B cell (primary cell): ENCODE data around the gene COL5A1. TPM values are rescaled to one million over a fixed set of nuclear protein-coding genes. Genes with fewer than 3 reads are reported as not detected.

Experiments used
- ATAC-seq: fragments of 200-7000 bp; cut with Tn5 transposase; one replicate; pipeline ENCODE4 v1.10.0; 2021; ENCODE audit warnings: low read depth, mild to moderate bottlenecking, moderate number of reproducible peaks, moderate library complexity
- CTCF ChIA-PET: fragments of 350-600 bp; sonication (Branson Sonifier 250); formaldehyde crosslinking; loops from one replicate; lab custom pipeline; 2021; ENCODE audit warnings: antibody characterized with exemption, inconsistent platforms; lab: Charles Lee
- POLR2A ChIA-PET: fragments of 350-600 bp; sonication (Branson Sonifier 250); formaldehyde crosslinking; loops from one replicate; lab custom pipeline; 2021; ENCODE audit warnings: antibody characterized with exemption; lab: Charles Lee
- DNase-seq: peaks from one replicate; pipeline ENCODE4 v3.0.0; 2013
- H2AFZ ChIP-seq: 2 replicates; pipeline ENCODE4 v1.6.1; 2012; ENCODE audit warnings: mild to moderate bottlenecking, low read depth, low read length; ENCODE audit not compliant: insufficient read depth, poor library complexity, severe bottlenecking
- H3K27ac ChIP-seq, 2 donors: 1 replicate in 1 of 2; 2 replicates in 1 of 2; pipeline ENCODE4 v1.5.1; 2012 to 2013; ENCODE audit warnings: low read length in 2 of 2, mild to moderate bottlenecking in 2 of 2, moderate library complexity in 1 of 2
- H3K27me3 ChIP-seq, 4 experiments: fragments of 200-600 bp in 1 of 4; sonication (generic) in 1 of 4; replicated peaks in 1 of 4; 1 replicate in 2 of 4; 2 replicates in 2 of 4; pipeline versions ENCODE4 v1.6.1 to v1.7.0; 2013 to 2016; ENCODE audit warnings: low read length in 3 of 4, mild to moderate bottlenecking in 2 of 4, mixed read lengths in 1 of 4, moderate library complexity in 1 of 4; ENCODE audit not compliant: insufficient read depth in 4 of 4, control insufficient read depth in 3 of 4; ENCODE audit errors: control extremely low read depth in 1 of 4
- H3K36me3 ChIP-seq, 2 experiments: replicated peaks in 1 of 2; 1 replicate in 1 of 2; 2 replicates in 1 of 2; pipeline versions ENCODE4 v1.6.1 to v1.7.1; 2013; ENCODE audit warnings: low read length in 1 of 2; ENCODE audit not compliant: insufficient read depth in 2 of 2, control insufficient read depth in 1 of 2; ENCODE audit errors: control extremely low read depth in 1 of 2, extremely low read depth in 1 of 2
- H3K4me1 ChIP-seq, 2 donors: fragments of 200-600 bp in 1 of 2; sonication (generic) in 1 of 2; 1 replicate in 1 of 2; 2 replicates in 1 of 2; pipeline versions ENCODE4 v1.5.1 to v1.6.1; 2013 to 2017; ENCODE audit warnings: low read length in 2 of 2; ENCODE audit not compliant: control insufficient read depth in 2 of 2, insufficient read depth in 2 of 2
- H3K4me2 ChIP-seq: replicated peaks from 2 replicates; pipeline ENCODE3; 2012; ENCODE audit warnings: mild to moderate bottlenecking, low read depth, low read length; ENCODE audit not compliant: poor library complexity, severe bottlenecking
- H3K4me3 ChIP-seq, 5 experiments: fragments of 200-600 bp in 1 of 5; sonication (generic) in 1 of 5; 1 replicate in 3 of 5; 2 replicates in 2 of 5; pipeline versions ENCODE4 v1.5.1 to v1.7.0; 2011 to 2016; ENCODE audit warnings: low read length in 4 of 5, mild to moderate bottlenecking in 4 of 5, low read depth in 2 of 5, control low read depth in 1 of 5, moderate library complexity in 1 of 5; ENCODE audit not compliant: insufficient read depth in 1 of 5; ENCODE audit errors: control extremely low read depth in 1 of 5, extremely low read depth in 1 of 5
- H3K79me2 ChIP-seq: fragments of 200-600 bp; sonication (generic); one replicate; pipeline ENCODE4 v1.6.0; 2016; ENCODE audit warnings: low read length; ENCODE audit not compliant: control insufficient read depth, insufficient read depth
- H3K9ac ChIP-seq: fragments of 200-600 bp; sonication (generic); 2 replicates; pipeline ENCODE4 v1.6.1; 2017; ENCODE audit warnings: mild to moderate bottlenecking, low read length, moderate library complexity
- H3K9me3 ChIP-seq, 3 donors: one replicate each; pipeline versions ENCODE4 v1.6.1 to v1.7.1; 2013; ENCODE audit warnings: low read length in 2 of 3; ENCODE audit not compliant: control insufficient read depth in 2 of 3, insufficient read depth in 1 of 3; ENCODE audit errors: control extremely low read depth in 1 of 3
- H4K20me1 ChIP-seq: 2 replicates; pipeline ENCODE4 v1.6.0; 2012; ENCODE audit warnings: mild to moderate bottlenecking, low read length; ENCODE audit not compliant: insufficient read depth, control insufficient read depth, poor library complexity, severe bottlenecking
- H3K27ac Mint-ChIP-seq: one replicate; pipeline ENCODE4 v1.8.0; 2021; ENCODE audit warnings: mixed read lengths
- H3K27me3 Mint-ChIP-seq: one replicate; pipeline ENCODE4 v1.8.0; 2021; ENCODE audit warnings: mixed read lengths
- H3K4me1 Mint-ChIP-seq: one replicate; pipeline ENCODE4 v1.8.0; 2021; ENCODE audit warnings: mixed read lengths
- H3K4me3 Mint-ChIP-seq: one replicate; pipeline ENCODE4 v1.8.0; 2021; ENCODE audit warnings: mixed read lengths
- H3K9me3 Mint-ChIP-seq: one replicate; pipeline ENCODE4 v1.8.0; 2022; ENCODE audit warnings: mixed read lengths; ENCODE audit not compliant: insufficient read depth
- CTCF ChIP-seq: fragments of 200-600 bp; IDR thresholded peaks from one replicate; pipeline ENCODE4 v1.8.0; 2022; ENCODE audit warnings: antibody characterized with exemption, mild to moderate bottlenecking
- EZH2 ChIP-seq: IDR thresholded peaks from 2 replicates; pipeline ENCODE4 v1.6.1; 2012; ENCODE audit warnings: borderline replicate concordance, low read depth, mild to moderate bottlenecking, moderate library complexity, low read length; ENCODE audit not compliant: insufficient read depth, poor library complexity, severe bottlenecking
- WGBS: methylation state at CpG from one replicate; pipeline ENCODE4 v1.1.5; 2013; ENCODE audit warnings: missing lambda C conversion rate; ENCODE audit not compliant: insufficient coverage; 5-methylcytosine and 5-hydroxymethylcytosine counted together
- intact Hi-C: fragments of 100-400 bp; cut with micrococcal nuclease; formaldehyde crosslinking; loops from one replicate; pipeline ENCODE4 v1.10.0; 2022
- polyA plus RNA-seq: library from polyadenylated mRNA; depleted of rRNA; stranded (reverse); fragments of >200 nt; gene quantifications from 2 replicates; pipeline ENCODE4 v1.2.3, GENCODE V29; 2012
- total RNA-seq, 2 donors: library from RNA; stranded (reverse); fragments of 120-200 nt in 1 of 2; gene quantifications; 1 replicate in 1 of 2; 2 replicates in 1 of 2; pipeline versions ENCODE4 v1.2.3 to v1.2.4, GENCODE V29; 2013 to 2022

COL5A1 gene
- total and polyA plus RNA-seq, 2 donors (not counting 1 experiment from before 2014, with no cell fraction given): 0.06 TPM; not detected in 1

GRCh38 chr9:134699343-134699740, 57.7 kb downstream of the COL5A1 start:
- no peak for DNase-seq
- intact Hi-C loops: loop anchor here (5.0 kb wide), 1 partner anchor 283 kb away; no protein-coding TSS in a partner anchor
- TF ChIP-seq CTCF: no peak
- TF ChIP-seq EZH2: no peak
- H3K27ac ChIP-seq: no peak overlapping the region
- H3K4me1 ChIP-seq: no peaks in the 10 kb centered on the region
- no peaks in the 10 kb centered on the region for H4K20me1 ChIP-seq
- ChIA-PET POLR2A (no interaction called here), CTCF (interaction anchor here (1.6 kb wide), 1 partner anchor 8 kb away, joined by 3 read pairs; no protein-coding TSS in a partner anchor)
- H3K36me3 ChIP-seq: no peaks in the 10 kb centered on the region
- H3K27me3 ChIP-seq: no peaks in the 10 kb centered on the region
- Mint-ChIP-seq H3K4me1 (no peaks in the 10 kb centered on the region), H3K9me3 (no peaks in the 10 kb centered on the region), H3K27me3 (no peaks in the 10 kb centered on the region), H3K27ac (no peak overlapping the region), H3K4me3 (no peak overlapping the region)
- H3K4me3 ChIP-seq: no peak overlapping the region
- no peak overlapping the region for H3K9ac ChIP-seq
- no peak overlapping the region for H2AFZ ChIP-seq
- WGBS: 74% methylated on average over 4 of the region's 6 CpGs
- no peak overlapping the region for H3K4me2 ChIP-seq
- no peak for ATAC-seq
- H3K9me3 ChIP-seq: no peaks in the 10 kb centered on the region
- no peaks in the 10 kb centered on the region for H3K79me2 ChIP-seq

GRCh38 chr9:134700636-134701350, 59.2 kb downstream of the COL5A1 start:
- intact Hi-C loops: no loop called here
- no peak overlapping the region for H3K4me2 ChIP-seq
- no peaks in the 10 kb centered on the region for H3K27me3 ChIP-seq
- Mint-ChIP-seq H3K27me3 (no peaks in the 10 kb centered on the region), H3K9me3 (no peaks in the 10 kb centered on the region), H3K27ac (no peak overlapping the region), H3K4me1 (no peaks in the 10 kb centered on the region), H3K4me3 (no peak overlapping the region)
- no peak for TF ChIP-seq CTCF
- no peak for TF ChIP-seq EZH2
- H3K36me3 ChIP-seq: no peaks in the 10 kb centered on the region
- H3K4me1 ChIP-seq: no peaks in the 10 kb centered on the region
- no peak overlapping the region for H3K4me3 ChIP-seq
- no peaks in the 10 kb centered on the region for H3K79me2 ChIP-seq
- H2AFZ ChIP-seq: no peak overlapping the region
- no peaks in the 10 kb centered on the region for H4K20me1 ChIP-seq
- ChIA-PET POLR2A (no interaction called here), CTCF (interaction anchor here (1.6 kb wide), 1 partner anchor 10 kb away, joined by 3 read pairs; no protein-coding TSS in a partner anchor)
- no peak overlapping the region for H3K9ac ChIP-seq
- ATAC-seq (no peak), DNase-seq (no peak)
- no peaks in the 10 kb centered on the region for H3K9me3 ChIP-seq
- WGBS: 84% methylated on average over 29 of the region's 30 CpGs
- no peak overlapping the region for H3K27ac ChIP-seq
